H1 (cell line): ENCODE results near the gene GFRA4. TPM values are rescaled to one million over a fixed set of nuclear protein-coding genes. Genes with fewer than 3 reads are reported as not detected.

ENCODE experiments used
- CTCF ChIA-PET: fragments of 300-600 bp; sonication (Branson Sonifier 250); formaldehyde crosslinking; loops from one replicate; lab custom pipeline; 2021; ENCODE audit not compliant: partially characterized antibody; lab: Charles Lee
- POLR2A ChIA-PET: fragments of 300-600 bp; sonication (Branson Sonifier 250); formaldehyde crosslinking; loops from one replicate; lab custom pipeline; 2021; ENCODE audit warnings: inconsistent platforms; ENCODE audit not compliant: partially characterized antibody; lab: Charles Lee
- DNase-seq, 2 experiments: peaks; one replicate each; pipeline versions ENCODE4 v3.0.0 to v3.0.0-alpha.2; 2010 to 2022; ENCODE audit warnings: low spot score in 2 of 2, low read depth in 1 of 2, mixed read lengths in 1 of 2
- FAIRE-seq: peaks from 2 replicates; lab custom pipeline; 2011; peaks lifted over from hg19 to GRCh38; lab: Jason Lieb, UNC
- H2AFZ ChIP-seq: 2 replicates; pipeline ENCODE4 v1.8.1; 2012; ENCODE audit warnings: low read length, inconsistent platforms
- H2AK5ac ChIP-seq: 2 replicates; pipeline ENCODE4 v1.6.1; 2013; ENCODE audit warnings: low read depth, low read length
- H2BK120ac ChIP-seq: replicated peaks from 2 replicates; pipeline ENCODE3; 2013; ENCODE audit warnings: low read depth, low read length, inconsistent platforms
- H2BK12ac ChIP-seq: 2 replicates; pipeline ENCODE4 v1.6.1; 2013; ENCODE audit warnings: low read depth, low read length
- H2BK15ac ChIP-seq: 2 replicates; pipeline ENCODE4 v1.6.1; 2013; ENCODE audit warnings: low read length
- H2BK20ac ChIP-seq: 2 replicates; pipeline ENCODE4 v1.6.1; 2013; ENCODE audit warnings: low read length
- H2BK5ac ChIP-seq: 2 replicates; pipeline ENCODE4 v1.6.1; 2013; ENCODE audit warnings: low read depth, low read length
- H3K14ac ChIP-seq: 2 replicates; pipeline ENCODE4 v1.6.1; 2013; ENCODE audit warnings: inconsistent platforms; ENCODE audit not compliant: insufficient read length
- H3K18ac ChIP-seq: 2 replicates; pipeline ENCODE4 v1.6.1; 2013; ENCODE audit warnings: low read length; ENCODE audit errors: extremely low read depth
- H3K23ac ChIP-seq: 2 replicates; pipeline ENCODE4 v1.6.1; 2013; ENCODE audit warnings: inconsistent platforms; ENCODE audit not compliant: insufficient read length
- H3K23me2 ChIP-seq: 2 replicates; pipeline ENCODE4 v1.6.1; 2013; ENCODE audit warnings: low read depth, low read length
- H3K27ac ChIP-seq: 2 replicates; pipeline ENCODE4 v1.6.1; 2011; ENCODE audit warnings: low read depth, low read length, inconsistent platforms
- H3K27me3 ChIP-seq, 4 experiments: replicated peaks in 1 of 4; 1 replicate in 1 of 4; 2 replicates in 3 of 4; pipeline versions ENCODE4 v1.6.1 to v1.8.1; 2011 to 2013; ENCODE audit warnings: low read length in 3 of 4, mild to moderate bottlenecking in 3 of 4, inconsistent platforms in 2 of 4, mixed read lengths in 2 of 4, moderate library complexity in 1 of 4; ENCODE audit not compliant: control insufficient read depth in 3 of 4, insufficient read depth in 3 of 4; ENCODE audit errors: extremely low read depth in 1 of 4
- H3K36me3 ChIP-seq, 4 experiments: 2 replicates each; pipeline versions ENCODE4 v1.6.1 to v1.8.1; 2011 to 2013; ENCODE audit warnings: mild to moderate bottlenecking in 4 of 4, low read length in 3 of 4, moderate library complexity in 2 of 4, control low read depth in 1 of 4, inconsistent platforms in 1 of 4; ENCODE audit not compliant: insufficient read depth in 4 of 4, control insufficient read depth in 2 of 4
- H3K4ac ChIP-seq: replicated peaks from 2 replicates; pipeline ENCODE3; 2013; ENCODE audit warnings: low read length, low read depth, mixed read lengths, inconsistent platforms; ENCODE audit not compliant: insufficient read length
- H3K4me1 ChIP-seq, 4 experiments: replicated peaks in 1 of 4; 1 replicate in 1 of 4; 2 replicates in 3 of 4; pipeline versions ENCODE4 v1.6.1 to v1.8.1; 2011 to 2013; ENCODE audit warnings: low read length in 3 of 4, inconsistent platforms in 2 of 4, mixed read lengths in 1 of 4; ENCODE audit not compliant: insufficient read depth in 4 of 4, control insufficient read depth in 3 of 4
- H3K4me2 ChIP-seq, 2 experiments: 2 replicates each; pipeline versions ENCODE4 v1.6.1 to v1.8.1; 2011 to 2013; ENCODE audit warnings: low read depth in 2 of 2, low read length in 2 of 2, control low read depth in 1 of 2, inconsistent platforms in 1 of 2, mild to moderate bottlenecking in 1 of 2; ENCODE audit not compliant: insufficient read depth in 1 of 2
- H3K4me3 ChIP-seq, 4 experiments: fragments of 200-600, 300-600 bp in 1 of 4; sonication (generic), shearing (Covaris generic), sonication (Bioruptor Twin) in 1 of 4; 2 replicates each; pipeline versions ENCODE4 v1.5.1 to v1.8.1; 2011 to 2016; ENCODE audit warnings: low read length in 4 of 4, low read depth in 3 of 4, control low read depth in 2 of 4, inconsistent platforms in 2 of 4, mild to moderate bottlenecking in 2 of 4, mixed read lengths in 1 of 4, moderate library complexity in 1 of 4; ENCODE audit not compliant: insufficient read depth in 2 of 4; ENCODE audit errors: extremely low read depth in 1 of 4
- H3K56ac ChIP-seq: replicated peaks from 2 replicates; pipeline ENCODE3; 2013; ENCODE audit warnings: low read depth, mild to moderate bottlenecking, mixed read lengths, low read length, inconsistent platforms; ENCODE audit not compliant: insufficient read length
- H3K79me1 ChIP-seq: 2 replicates; pipeline ENCODE4 v1.6.1; 2013; ENCODE audit warnings: low read depth, low read length, control low read depth
- H3K79me2 ChIP-seq, 2 experiments: 2 replicates each; pipeline versions ENCODE4 v1.6.1 to v1.8.1; 2012 to 2013; ENCODE audit warnings: low read length in 2 of 2, mild to moderate bottlenecking in 2 of 2, inconsistent platforms in 1 of 2; ENCODE audit not compliant: insufficient read depth in 2 of 2, control insufficient read depth in 1 of 2
- H3K9ac ChIP-seq, 4 experiments: replicated peaks in 1 of 4; 1 replicate in 1 of 4; 2 replicates in 3 of 4; pipeline versions ENCODE4 v1.6.1 to v1.8.1; 2011 to 2013; ENCODE audit warnings: low read depth in 3 of 4, low read length in 3 of 4, control low read depth in 2 of 4, mild to moderate bottlenecking in 2 of 4, moderate library complexity in 2 of 4, inconsistent platforms in 1 of 4; ENCODE audit errors: extremely low read depth in 1 of 4
- H3K9me3 ChIP-seq, 2 experiments: 2 replicates each; pipeline versions ENCODE4 v1.6.1 to v1.8.1; 2012 to 2013; ENCODE audit warnings: mild to moderate bottlenecking in 2 of 2, moderate library complexity in 2 of 2, control low read depth in 1 of 2, inconsistent platforms in 1 of 2, low read depth in 1 of 2, low read length in 1 of 2, mixed read lengths in 1 of 2; ENCODE audit not compliant: insufficient read depth in 2 of 2
- H4K20me1 ChIP-seq, 2 experiments: replicated peaks in 1 of 2; 2 replicates each; pipeline versions ENCODE3 to v1.8.1; 2011 to 2013; ENCODE audit warnings: inconsistent platforms in 2 of 2, low read length in 2 of 2, mild to moderate bottlenecking in 1 of 2; ENCODE audit not compliant: insufficient read depth in 2 of 2, control insufficient read depth in 1 of 2
- H4K5ac ChIP-seq: 2 replicates; pipeline ENCODE4 v1.6.1; 2013; ENCODE audit warnings: low read length, low read depth, mixed read lengths, inconsistent platforms; ENCODE audit not compliant: insufficient read length
- H4K8ac ChIP-seq: 2 replicates; pipeline ENCODE4 v1.8.0; 2013; ENCODE audit warnings: mild to moderate bottlenecking, moderate library complexity, low read length, inconsistent platforms; ENCODE audit not compliant: insufficient read depth; ENCODE audit errors: extremely low read depth
- H4K91ac ChIP-seq: replicated peaks from 2 replicates; pipeline ENCODE3; 2013; ENCODE audit warnings: low read length, mixed read lengths, inconsistent platforms; ENCODE audit not compliant: insufficient read length
- RXRA ChIP-seq: IDR thresholded peaks from 2 replicates; pipeline ENCODE4 v1.6.1; 2011; ENCODE audit warnings: low read depth, mild to moderate bottlenecking, low read length, moderate library complexity; ENCODE audit not compliant: insufficient read depth
- SUZ12 ChIP-seq: fragments of 200-600 bp; sonication (generic); IDR thresholded peaks from 2 replicates; pipeline ENCODE4 v1.6.1; 2012; ENCODE audit warnings: mild to moderate bottlenecking, inconsistent platforms, low read length, moderate library complexity, mixed read lengths
- WGBS, 2 experiments: shearing (Covaris generic) in 1 of 2; methylation state at CpG; one replicate each; pipeline versions ENCODE4 v1.1.6 to v1.1.7; 2013 to 2015; ENCODE audit warnings: low lambda C conversion rate in 2 of 2, mixed read lengths in 2 of 2, inconsistent platforms in 1 of 2, low coverage in 1 of 2, missing lambda C conversion rate in 1 of 2; ENCODE audit not compliant: insufficient replicate concordance in 2 of 2, insufficient coverage in 1 of 2, insufficient read length in 1 of 2; ENCODE audit errors: extremely low coverage in 1 of 2, missing lambda C conversion rate in 1 of 2; 5-methylcytosine and 5-hydroxymethylcytosine counted together
- polyA plus RNA-seq, 7 experiments: library from polyadenylated mRNA; depleted of rRNA in 3 of 7; stranded (reverse) in 5 of 7; unstranded in 2 of 7; fragments of >200 nt in 5 of 7; fragments of 200-250 nt in 2 of 7; gene quantifications; 1 replicate in 5 of 7; 2 replicates in 1 of 7; 4 replicates in 1 of 7; pipeline versions ENCODE4 v1.2.1 to v1.2.3, GENCODE V29; 2011 to 2013; ENCODE audit warnings: missing spikeins in 2 of 7, mixed read lengths in 2 of 7
- total RNA-seq: library from RNA; stranded (reverse); fragmentation: NEBNext Ultra II Directional; extraction: Animal tissue kit (Norgen Biotek cat#: 25700); gene quantifications from 2 replicates; pipeline ENCODE4 v1.2.1, GENCODE V29; 2021

The GFRA4 gene
- total and polyA plus RNA-seq, 2 of the 8 experiments (the other 6 are each of a cell fraction or from before 2014, with no cell fraction given) = 0.05 TPM; not detected in 1

DNA sequence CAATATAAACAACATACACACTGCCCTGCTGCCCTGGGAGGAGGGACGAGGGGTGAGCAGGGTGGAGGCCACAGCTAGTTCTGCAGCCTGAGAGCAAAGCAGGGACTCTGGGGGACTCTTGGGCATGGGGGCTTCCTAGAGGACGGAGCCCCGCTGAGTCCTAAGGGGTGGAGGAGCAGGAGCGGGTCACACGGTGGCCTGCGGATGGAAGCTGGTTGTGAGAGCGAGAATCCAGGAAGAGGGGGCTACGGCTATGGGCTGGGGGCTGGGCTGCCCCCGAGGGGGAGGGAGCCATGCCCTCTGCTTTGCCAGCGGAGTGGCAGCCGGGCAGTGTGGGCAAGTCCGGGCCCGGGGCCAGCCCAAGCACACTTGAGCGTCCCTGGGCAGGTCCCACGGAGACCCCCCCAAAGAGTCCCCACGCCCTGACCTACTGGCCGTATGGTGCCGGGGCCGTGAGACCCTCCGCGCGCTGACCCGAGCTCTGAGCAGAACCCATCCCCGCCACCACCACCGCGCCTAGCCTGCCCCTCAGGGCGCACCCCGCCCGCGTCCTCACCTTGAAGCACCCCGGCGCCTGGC is 18.2 kb upstream of the GFRA4 start:
- Histone ChIP-seq H4K91ac (peak overlapping the region; percentile 8), H3K9me3 (no peaks in the 10 kb centered on the region), H3K79me1 (no peaks in the 10 kb centered on the region), H2BK12ac (0 out of 2 replicates have a peak overlapping the region, but pooled peaks have one; percentile 63), H2BK120ac (no peak overlapping the region), H3K4me3 (peak overlapping the region; percentile 48 to 65 (median 58)), H3K23me2 (peaks cover 11% of the 10 kb centered on the region), H2AFZ (peak overlapping the region; percentile 85; the same call in 1 of the 2 replicates), H2BK5ac (no peak overlapping the region), H3K27ac (no peak overlapping the region), H3K36me3 (no peaks in the 10 kb centered on the region), H3K23ac (no peak overlapping the region), H3K9ac (no peak overlapping the region), H2BK15ac (peak overlapping the region; percentile 75), H3K4me1 (peaks cover 5 to 32% (median 17%) of the 10 kb centered on the region in 4 experiments), H4K8ac (peak overlapping the region; percentile 79), H3K4ac (no peak overlapping the region), H3K56ac (no peak overlapping the region), H3K14ac (no peak overlapping the region), H4K5ac (no peak overlapping the region), H3K4me2 (peak overlapping the region; percentile 71 to 76), H3K27me3 (peaks cover 0 to 13% (median 8%) of the 10 kb centered on the region in 4 experiments; a peak in 6 of 7 replicates), H3K18ac (no peak overlapping the region; the same call in 1 of the 2 replicates), H3K79me2 (no peaks in the 10 kb centered on the region), H4K20me1 (no peaks in the 10 kb centered on the region), H2AK5ac (no peak overlapping the region), H2BK20ac (peak overlapping the region; percentile 72; the same call in 1 of the 2 replicates)
- ChIA-PET POLR2A (interaction anchor here (1.1 to 1.7 kb wide), 3 partner anchors 9 to 70 kb away, joined by 3 to 4 read pairs (median 3); no protein-coding TSS in a partner anchor), CTCF (interaction anchor here (0.6 to 45.1 kb wide), 5 partner anchors 5 to 117 kb away, joined by 3 to 1432 read pairs (median 6); partner anchors contain the start of genes ADAM33 and SIGLEC1)
- FAIRE-seq = no peak
- WGBS, 2 experiments = 20% methylated on average over 23 of the region's 32 CpGs; no CpG with 5 or more reads in 1 of the 2 experiments
- TF ChIP-seq RXRA (no peak), SUZ12 (0 out of 2 replicates have a peak, but pooled peaks have one; percentile 34)
- DNase-seq = no peak
